Endodermal cell (in vitro differentiated cells): ENCODE measurements around the gene RPA3. TPM values are rescaled to one million over a fixed set of nuclear protein-coding genes. Genes with fewer than 3 reads are reported as not detected.
A peak's percentile ranks its signal among the peaks of the same experiment; 100 is the strongest.

ENCODE experiments used
- DNase-seq: peaks from one replicate; pipeline ENCODE4 v3.0.0-alpha.2; 2017
- H3K27ac ChIP-seq: 2 replicates; pipeline ENCODE4 v1.5.1; 2013; ENCODE audit warnings: mild to moderate bottlenecking, low read depth, low read length, moderate library complexity
- H3K27me3 ChIP-seq: 2 replicates; pipeline ENCODE4 v1.6.1; 2013; ENCODE audit warnings: mild to moderate bottlenecking, low read length, moderate library complexity; ENCODE audit not compliant: insufficient read depth, control insufficient read depth, poor library complexity, severe bottlenecking
- H3K36me3 ChIP-seq: 2 replicates; pipeline ENCODE4 v1.7.0; 2013; ENCODE audit warnings: mild to moderate bottlenecking, low read length, moderate library complexity; ENCODE audit not compliant: control insufficient read depth, insufficient read depth
- H3K4me1 ChIP-seq: one replicate; pipeline ENCODE4 v1.7.0; 2013; ENCODE audit warnings: low read length; ENCODE audit not compliant: control insufficient read depth, insufficient read depth
- H3K4me3 ChIP-seq: 2 replicates; pipeline ENCODE4 v1.5.1; 2013; ENCODE audit warnings: mild to moderate bottlenecking, low read length, moderate library complexity
- H3K9ac ChIP-seq: 2 replicates; pipeline ENCODE4 v1.6.1; 2013; ENCODE audit warnings: mild to moderate bottlenecking, low read length, moderate library complexity; ENCODE audit not compliant: poor library complexity, severe bottlenecking; ENCODE audit errors: extremely low read depth
- H3K9me3 ChIP-seq: 2 replicates; pipeline ENCODE4 v1.6.1; 2013; ENCODE audit warnings: mild to moderate bottlenecking, low read length, moderate library complexity; ENCODE audit not compliant: control insufficient read depth
- H3K27ac Mint-ChIP-seq: 2 replicates; pipeline ENCODE4 v1.8.0; 2020; ENCODE audit warnings: mixed read lengths
- H3K27me3 Mint-ChIP-seq: 2 replicates; pipeline ENCODE4 v1.8.0; 2021; ENCODE audit warnings: mild to moderate bottlenecking, mixed read lengths; ENCODE audit not compliant: insufficient read depth
- H3K36me3 Mint-ChIP-seq: 2 replicates; pipeline ENCODE4 v1.8.0; 2020; ENCODE audit warnings: low read depth, mixed read lengths
- H3K4me1 Mint-ChIP-seq: 2 replicates; pipeline ENCODE4 v1.8.0; 2020; ENCODE audit warnings: mixed read lengths
- H3K4me3 Mint-ChIP-seq: 2 replicates; pipeline ENCODE4 v1.8.0; 2020; ENCODE audit warnings: mild to moderate bottlenecking, moderate library complexity, mixed read lengths
- H3K9me3 Mint-ChIP-seq: 2 replicates; pipeline ENCODE4 v1.8.0; 2020; ENCODE audit warnings: mild to moderate bottlenecking, mixed read lengths
- CTCF ChIP-seq: fragments of 200-600 bp; sonication (generic); conservative IDR thresholded peaks from 2 replicates; pipeline ENCODE4 v1.5.0; 2021; ENCODE audit warnings: antibody characterized with exemption, mild to moderate bottlenecking
- WGBS, 2 experiments: methylation state at CpG; one replicate each; pipeline versions ENCODE4 v1.1.5 to v1.1.7; 2013; ENCODE audit warnings: missing lambda C conversion rate in 2 of 2, mixed read lengths in 1 of 2; ENCODE audit not compliant: insufficient coverage in 1 of 2, insufficient read length in 1 of 2; 5-methylcytosine and 5-hydroxymethylcytosine counted together
- total RNA-seq, 2 donors: library from RNA; stranded (reverse); fragmentation: NEBNext Ultra II Directional in 1 of 2; extraction: Animal tissue kit (Norgen Biotek cat#: 25700) in 1 of 2; gene quantifications; 2 replicates in 1 of 2; 3 replicates in 1 of 2; pipeline ENCODE4 v1.2.1, GENCODE V29; 2021

RPA3 gene
- total RNA-seq, 2 donors from 2014 or later: 65.5 to 97.8 TPM

GRCh38 chr7:7764520-7765396 lies 46.4 kb upstream of the RPA3 start:
- Histone ChIP-seq H3K27me3 (no peaks in the 10 kb centered on the region), H3K36me3 (no peaks in the 10 kb centered on the region), H3K4me1 (no peaks in the 10 kb centered on the region), H3K4me3 (no peak overlapping the region), H3K27ac (no peak overlapping the region), H3K9me3 (no peaks in the 10 kb centered on the region), H3K9ac (no peak overlapping the region)
- peaks cover 3% of the 10 kb centered on the region for H3K4me1 Mint-ChIP-seq
- TF ChIP-seq CTCF: peak; percentile 37
- no peak overlapping the region for H3K27ac Mint-ChIP-seq
- no peaks in the 10 kb centered on the region for H3K9me3 Mint-ChIP-seq
- DNase-seq: no peak
- WGBS, 2 experiments: 83 to 94% methylated on average over 2 to 3 of the region's 3 CpGs
- no peak overlapping the region for H3K4me3 Mint-ChIP-seq
- no peaks in the 10 kb centered on the region for H3K36me3 Mint-ChIP-seq
- H3K27me3 Mint-ChIP-seq: no peaks in the 10 kb centered on the region

GRCh38 chr7:7761974-7762779 lies 43.8 kb upstream of the RPA3 start:
- H3K27ac ChIP-seq: no peak overlapping the region
- H3K4me3 ChIP-seq: no peak overlapping the region
- Mint-ChIP-seq H3K4me3 (no peak overlapping the region), H3K4me1 (peaks cover 3% of the 10 kb centered on the region), H3K27me3 (no peaks in the 10 kb centered on the region), H3K27ac (no peak overlapping the region), H3K36me3 (no peaks in the 10 kb centered on the region), H3K9me3 (no peaks in the 10 kb centered on the region)
- H3K9ac ChIP-seq: no peak overlapping the region
- H3K36me3 ChIP-seq: no peaks in the 10 kb centered on the region
- DNase-seq: no peak
- H3K27me3 ChIP-seq: no peaks in the 10 kb centered on the region
- no peaks in the 10 kb centered on the region for H3K4me1 ChIP-seq
- 80 to 87% methylated on average over 5 to 9 of the region's 9 CpGs for WGBS, 2 experiments
- TF ChIP-seq CTCF: no peak
- H3K9me3 ChIP-seq: no peaks in the 10 kb centered on the region

GRCh38 chr7:7761340-7761973 lies 43.0 kb upstream of the RPA3 start:
- no peak for TF ChIP-seq CTCF
- WGBS, 2 experiments: 82 to 87% methylated on average over 3 to 5 of the region's 5 CpGs
- H3K36me3 Mint-ChIP-seq: no peaks in the 10 kb centered on the region
- Histone ChIP-seq H3K4me1 (no peaks in the 10 kb centered on the region), H3K27me3 (no peaks in the 10 kb centered on the region), H3K36me3 (no peaks in the 10 kb centered on the region), H3K9me3 (no peaks in the 10 kb centered on the region), H3K4me3 (no peak overlapping the region), H3K27ac (no peak overlapping the region), H3K9ac (no peak overlapping the region)
- H3K27me3 Mint-ChIP-seq: no peaks in the 10 kb centered on the region
- no peak overlapping the region for H3K4me3 Mint-ChIP-seq
- H3K9me3 Mint-ChIP-seq: no peaks in the 10 kb centered on the region
- H3K27ac Mint-ChIP-seq: no peak overlapping the region
- H3K4me1 Mint-ChIP-seq: peaks cover 3% of the 10 kb centered on the region
- DNase-seq: no peak
